ENCODE data around the gene NEBL. TPM values are rescaled to one million over a fixed set of nuclear protein-coding genes. Genes with fewer than 3 reads are reported as not detected.

NEBL gene
- total RNA-seq, 2 experiments from 2014 or later: 0.23 TPM; not detected in 1

- Mint-ChIP-seq H3K4me1 (no peaks in the 10 kb centered on the region), H3K36me3 (no peaks in the 10 kb centered on the region), H3K9me3 (ENCODE audit: low read depth) (peaks cover 2% of the 10 kb centered on the region), H3K4me3 (no peak overlapping the region), H3K27me3 (no peaks in the 10 kb centered on the region), H3K27ac (no peak overlapping the region)
- DNase-seq: no peak
- no peak for ATAC-seq
- CTCF ChIA-PET: no interaction called here
Measured at GRCh38 chr10:20768843-20769242, 128.3 kb downstream of the NEBL start.

DNA sequence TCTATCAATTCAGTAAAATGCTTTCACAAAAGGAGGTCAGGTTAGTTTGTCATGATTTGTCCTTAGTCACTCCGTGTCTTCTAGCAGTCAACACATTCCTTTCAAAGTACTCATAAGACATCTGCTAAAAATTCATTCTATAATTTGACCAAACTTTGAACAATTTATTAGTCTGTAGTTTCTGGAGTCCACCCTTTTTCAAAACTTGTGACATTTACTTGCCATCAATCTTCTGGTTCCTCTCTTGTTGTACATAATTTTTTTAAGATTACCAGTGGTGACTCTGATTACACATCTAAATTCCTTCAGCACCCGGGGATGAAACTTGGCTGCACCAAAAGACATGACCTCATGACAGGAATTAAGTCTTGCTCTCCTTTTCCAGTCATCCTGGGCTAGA, 130.1 kb downstream of the NEBL start:
- H3K9me3 Mint-ChIP-seq (ENCODE audit: low read depth): no peaks in the 10 kb centered on the region
- no peak overlapping the region for H3K27ac Mint-ChIP-seq
- CTCF ChIA-PET: no interaction called here
- no peak for ATAC-seq
- no peak for DNase-seq
- H3K4me1 Mint-ChIP-seq: no peaks in the 10 kb centered on the region
- no peak overlapping the region for H3K4me3 Mint-ChIP-seq
- H3K27me3 Mint-ChIP-seq: no peaks in the 10 kb centered on the region
- no peaks in the 10 kb centered on the region for H3K36me3 Mint-ChIP-seq

DNA sequence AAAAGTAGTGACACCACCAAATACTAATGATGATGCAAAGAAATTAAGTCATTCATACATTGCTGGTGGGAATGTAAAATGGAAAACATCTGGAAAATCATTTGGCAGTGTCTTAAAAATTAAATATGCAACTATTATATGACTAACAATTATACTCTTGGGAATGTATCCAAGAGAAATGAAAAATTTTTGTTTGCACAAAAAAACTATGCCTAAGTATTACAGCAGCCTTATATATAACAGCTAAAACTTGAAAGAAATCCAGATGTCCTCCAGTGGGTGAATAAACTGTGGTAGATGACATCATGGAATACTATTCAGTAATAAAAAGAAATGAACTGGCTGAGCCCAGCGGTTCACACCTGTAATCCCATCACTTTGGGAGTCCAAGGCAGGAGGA, 132.0 kb downstream of the NEBL start:
- Mint-ChIP-seq H3K27ac (no peak overlapping the region), H3K9me3 (ENCODE audit: low read depth) (peaks cover 2% of the 10 kb centered on the region), H3K36me3 (no peaks in the 10 kb centered on the region), H3K4me3 (no peak overlapping the region), H3K4me1 (no peaks in the 10 kb centered on the region), H3K27me3 (no peaks in the 10 kb centered on the region)
- CTCF ChIA-PET: no interaction called here
- DNase-seq (no peak), ATAC-seq (no peak)

- Mint-ChIP-seq H3K4me3 (no peak overlapping the region), H3K9me3 (ENCODE audit: low read depth) (peaks cover 8% of the 10 kb centered on the region), H3K4me1 (no peaks in the 10 kb centered on the region), H3K36me3 (no peaks in the 10 kb centered on the region), H3K27ac (no peak overlapping the region), H3K27me3 (no peaks in the 10 kb centered on the region)
- no peak for DNase-seq
- no peak for ATAC-seq
- CTCF ChIA-PET: no interaction called here
Measured at GRCh38 chr10:20760460-20760859, 136.7 kb downstream of the NEBL start.

- CTCF ChIA-PET: no interaction called here
- Mint-ChIP-seq H3K4me3 (no peak overlapping the region), H3K36me3 (no peaks in the 10 kb centered on the region), H3K27ac (no peak overlapping the region), H3K27me3 (no peaks in the 10 kb centered on the region), H3K9me3 (ENCODE audit: low read depth) (peaks cover 17% of the 10 kb centered on the region), H3K4me1 (no peaks in the 10 kb centered on the region)
- DNase-seq (no peak), ATAC-seq (no peak)
Measured at GRCh38 chr10:20748551-20748950, 148.6 kb downstream of the NEBL start.

DNA sequence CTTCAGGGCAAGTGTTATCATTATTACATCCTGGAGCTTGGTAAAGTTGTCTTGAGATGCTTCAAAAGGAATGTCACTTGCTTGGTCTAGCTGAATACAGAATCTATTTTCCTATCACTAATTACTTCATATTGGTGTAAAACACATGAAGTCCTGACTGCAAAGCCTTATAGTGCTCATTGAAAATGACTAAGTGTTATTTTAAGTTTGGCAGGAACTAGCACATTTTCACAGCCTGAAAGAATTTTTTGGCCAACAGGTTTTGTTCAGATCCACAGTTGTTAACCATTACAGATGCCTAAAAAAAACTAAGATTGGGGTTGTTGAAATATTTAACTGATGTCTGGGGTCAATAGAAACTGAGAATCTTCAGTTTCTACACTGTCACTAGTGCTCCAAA, 149.3 kb downstream of the NEBL start:
- H3K9me3 Mint-ChIP-seq (ENCODE audit: low read depth): peaks cover 17% of the 10 kb centered on the region
- no peak for DNase-seq
- no peak overlapping the region for H3K4me3 Mint-ChIP-seq
- ATAC-seq: no peak
- H3K4me1 Mint-ChIP-seq: no peaks in the 10 kb centered on the region
- CTCF ChIA-PET: no interaction called here
- H3K27ac Mint-ChIP-seq: no peak overlapping the region
- H3K36me3 Mint-ChIP-seq: no peaks in the 10 kb centered on the region
- H3K27me3 Mint-ChIP-seq: no peaks in the 10 kb centered on the region

GRCh38 chr10:20746856-20747255, 150.3 kb downstream of the NEBL start:
- H3K4me1 Mint-ChIP-seq: no peaks in the 10 kb centered on the region
- no peaks in the 10 kb centered on the region for H3K36me3 Mint-ChIP-seq
- H3K4me3 Mint-ChIP-seq: no peak overlapping the region
- CTCF ChIA-PET: no interaction called here
- DNase-seq (no peak), ATAC-seq (no peak)
- peaks cover 18% of the 10 kb centered on the region for H3K9me3 Mint-ChIP-seq (ENCODE audit: low read depth)
- no peak overlapping the region for H3K27ac Mint-ChIP-seq
- H3K27me3 Mint-ChIP-seq: no peaks in the 10 kb centered on the region

- ATAC-seq (no peak), DNase-seq (no peak)
- Mint-ChIP-seq H3K4me1 (no peaks in the 10 kb centered on the region), H3K27me3 (no peaks in the 10 kb centered on the region), H3K36me3 (no peaks in the 10 kb centered on the region), H3K4me3 (no peak overlapping the region), H3K9me3 (ENCODE audit: low read depth) (peaks cover 20% of the 10 kb centered on the region), H3K27ac (no peak overlapping the region)
- CTCF ChIA-PET: no interaction called here
Measured at GRCh38 chr10:20745556-20746375, 151.3 kb downstream of the NEBL start.

DNA sequence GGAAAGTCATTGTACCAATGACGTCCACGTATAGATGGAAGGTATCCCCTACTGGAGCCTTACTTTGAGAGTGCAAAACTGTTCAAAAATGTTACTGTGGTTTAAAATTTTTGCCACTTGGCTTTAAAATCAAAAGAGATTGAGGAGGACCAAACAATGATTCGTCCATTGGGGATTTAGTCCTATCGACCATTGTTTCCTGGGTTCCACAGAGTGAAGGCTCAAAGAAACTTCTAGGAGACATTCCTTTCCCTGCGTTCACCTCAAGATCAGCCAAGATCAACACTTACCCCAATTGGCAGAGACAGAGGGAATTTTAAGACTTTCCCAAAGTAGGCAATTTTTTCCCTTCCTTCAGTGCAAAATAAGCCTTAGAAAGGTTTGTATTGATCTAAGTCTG, 152.3 kb downstream of the NEBL start:
- no peaks in the 10 kb centered on the region for H3K27me3 Mint-ChIP-seq
- H3K4me1 Mint-ChIP-seq: no peaks in the 10 kb centered on the region
- H3K4me3 Mint-ChIP-seq: no peak overlapping the region
- no peak for ATAC-seq
- DNase-seq: no peak
- H3K9me3 Mint-ChIP-seq (ENCODE audit: low read depth): peaks cover 13% of the 10 kb centered on the region
- H3K27ac Mint-ChIP-seq: no peak overlapping the region
- CTCF ChIA-PET: no interaction called here
- H3K36me3 Mint-ChIP-seq: no peaks in the 10 kb centered on the region

GRCh38 chr10:20743942-20744341, 153.2 kb downstream of the NEBL start:
- Mint-ChIP-seq H3K4me1 (no peaks in the 10 kb centered on the region), H3K4me3 (no peak overlapping the region)
- no peak for ATAC-seq

DNA sequence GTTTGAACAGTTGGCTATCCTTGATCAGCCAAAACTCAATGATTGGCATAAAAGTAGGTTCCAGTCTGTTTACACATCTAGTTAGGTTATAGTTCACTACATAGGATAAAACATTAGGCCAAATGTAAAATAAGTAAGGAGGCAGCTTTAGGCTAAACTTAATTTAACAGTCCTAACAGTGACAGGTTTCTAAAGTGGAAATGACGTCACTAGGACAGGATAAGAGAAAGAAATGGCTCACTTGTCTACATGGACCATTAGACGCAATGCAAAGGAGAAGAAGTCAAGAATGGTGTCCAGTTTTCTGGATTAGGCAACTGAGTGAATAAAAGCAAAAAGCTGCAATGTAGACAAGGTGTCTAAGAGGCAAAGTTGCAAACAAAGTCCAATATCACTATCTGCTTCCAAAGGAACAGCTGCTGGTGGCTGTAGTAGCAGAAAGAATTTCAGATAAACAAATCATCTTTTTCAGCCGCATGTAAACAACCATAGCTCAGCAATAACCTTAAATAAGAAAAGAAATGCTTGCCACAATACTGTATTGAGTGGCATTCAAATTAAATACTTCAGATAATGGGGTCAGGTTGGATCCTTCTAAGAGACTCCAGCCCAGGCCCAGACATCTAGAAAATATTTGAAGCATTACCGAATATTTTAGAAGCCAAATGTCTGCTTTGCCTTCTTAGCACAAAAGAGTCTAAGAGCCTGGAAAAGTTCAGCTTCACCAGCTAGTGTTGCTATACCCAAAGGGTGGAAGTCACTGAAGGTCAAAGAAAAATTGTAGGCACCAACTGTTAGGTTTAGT, 154.2 kb downstream of the NEBL start:
- no peak overlapping the region for H3K27ac Mint-ChIP-seq
- H3K4me3 Mint-ChIP-seq: no peak overlapping the region
- CTCF ChIA-PET: no interaction called here
- no peaks in the 10 kb centered on the region for H3K4me1 Mint-ChIP-seq
- no peaks in the 10 kb centered on the region for H3K27me3 Mint-ChIP-seq
- ATAC-seq: no peak
- peaks cover 6% of the 10 kb centered on the region for H3K9me3 Mint-ChIP-seq (ENCODE audit: low read depth)
- H3K36me3 Mint-ChIP-seq: no peaks in the 10 kb centered on the region
- no peak for DNase-seq

More at GRCh38 chr10:20743942-20744341, 153.2 kb downstream of the NEBL start:
- Mint-ChIP-seq H3K27me3 (no peaks in the 10 kb centered on the region), H3K36me3 (no peaks in the 10 kb centered on the region), H3K27ac (no peak overlapping the region), H3K9me3 (ENCODE audit: low read depth) (peaks cover 11% of the 10 kb centered on the region)
- DNase-seq: no peak
- CTCF ChIA-PET: no interaction called here

DNA sequence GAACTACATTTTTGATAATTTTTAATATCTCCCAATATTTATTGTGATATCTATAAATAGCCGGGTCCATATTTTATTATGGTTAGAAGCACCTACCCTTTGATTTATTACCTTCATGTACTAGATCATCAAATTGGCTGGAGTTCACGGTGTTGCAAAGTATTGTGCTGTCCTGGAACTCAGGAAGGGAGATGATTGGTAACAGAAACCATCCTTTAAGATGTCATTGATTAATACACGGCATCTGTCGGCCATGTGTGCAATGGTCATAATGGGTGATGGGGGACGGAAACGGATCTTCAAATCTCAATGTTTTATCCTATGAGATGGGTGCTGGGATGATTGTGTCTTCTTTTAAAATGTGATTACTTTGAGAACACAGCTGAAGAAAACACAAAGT, 157.0 kb downstream of the NEBL start:
- no peak for DNase-seq
- Mint-ChIP-seq H3K27me3 (no peaks in the 10 kb centered on the region), H3K27ac (no peak overlapping the region), H3K4me1 (no peaks in the 10 kb centered on the region), H3K9me3 (ENCODE audit: low read depth) (peaks cover 4% of the 10 kb centered on the region), H3K36me3 (no peaks in the 10 kb centered on the region), H3K4me3 (no peak overlapping the region)
- CTCF ChIA-PET: no interaction called here
- no peak for ATAC-seq

GRCh38 chr10:20737107-20737506, 160.0 kb downstream of the NEBL start:
- DNase-seq: no peak
- CTCF ChIA-PET: no interaction called here
- no peak for ATAC-seq
- H3K27ac Mint-ChIP-seq: no peak overlapping the region
- H3K4me3 Mint-ChIP-seq: no peak overlapping the region
- no peaks in the 10 kb centered on the region for H3K36me3 Mint-ChIP-seq
- H3K4me1 Mint-ChIP-seq: no peaks in the 10 kb centered on the region
- H3K27me3 Mint-ChIP-seq: no peaks in the 10 kb centered on the region
- H3K9me3 Mint-ChIP-seq (ENCODE audit: low read depth): peaks cover 4% of the 10 kb centered on the region

Measured in activated CD8-positive, alpha-beta memory T cell treated with anti-CD3 and anti-CD28 coated beads, Interleukin-2, amount 10 ng/mL, durations not matched to agents 7 days and 5 days (primary cell).